WERI-Rb-1 (cell line): ENCODE results near the gene AVPR2.
A peak's percentile ranks its signal among the peaks of the same experiment; 100 is the strongest.

Experiments used
- DNase-seq: peaks from one replicate; pipeline ENCODE4 v3.0.0-alpha.2; 2020
- H3K27ac ChIP-seq: fragments of 250-450 bp; sonication (Bioruptor Pico); 2 replicates; pipeline ENCODE4 v1.5.1; 2020; ENCODE audit warnings: mild to moderate bottlenecking, moderate library complexity
- H3K27me3 ChIP-seq: fragments of 250-450 bp; sonication (Bioruptor Pico); 2 replicates; pipeline ENCODE4 v1.5.1; 2021; ENCODE audit warnings: mild to moderate bottlenecking, low read depth, moderate library complexity; ENCODE audit not compliant: insufficient read depth, severe bottlenecking
- H3K36me3 ChIP-seq: fragments of 250-450 bp; sonication (Bioruptor Pico); 2 replicates; pipeline ENCODE4 v1.5.1; 2020; ENCODE audit warnings: mild to moderate bottlenecking, moderate library complexity
- H3K4me3 ChIP-seq: 2 replicates; pipeline ENCODE4 v1.5.1; 2011; ENCODE audit warnings: low read depth, mild to moderate bottlenecking, control low read depth, low read length
- H3K9me3 ChIP-seq: fragments of 250-450 bp; sonication (Bioruptor Pico); 2 replicates; pipeline ENCODE4 v1.5.1; 2021; ENCODE audit warnings: mild to moderate bottlenecking, moderate library complexity; ENCODE audit not compliant: severe bottlenecking
- CTCF ChIP-seq: IDR thresholded peaks from 2 replicates; pipeline ENCODE4 v1.5.1; 2011; ENCODE audit warnings: low read depth, mild to moderate bottlenecking, control low read depth, inconsistent platforms, low read length

AVPR2 gene

GRCh38 chrX:153908219-153908860 is 3.9 kb downstream of the AVPR2 start:
- no peaks in the 10 kb centered on the region for H3K9me3 ChIP-seq
- no peak for DNase-seq

GRCh38 chrX:153909024-153909979 is 4.8 kb downstream of the AVPR2 start:
- H3K27ac ChIP-seq, result peak overlapping the region; percentile 40
- H3K4me3 ChIP-seq, result no peak overlapping the region
- DNase-seq, result peak; percentile 85
- no peaks in the 10 kb centered on the region for H3K9me3 ChIP-seq
- TF ChIP-seq CTCF, result no peak
- peaks cover 16% of the 10 kb centered on the region for H3K27me3 ChIP-seq
- H3K36me3 ChIP-seq, result no peaks in the 10 kb centered on the region; the same call in 1 of the 2 replicates

More at GRCh38 chrX:153908219-153908860, 3.9 kb downstream of the AVPR2 start:
- H3K27me3 ChIP-seq, result peaks cover 19% of the 10 kb centered on the region
- H3K27ac ChIP-seq, result no peak overlapping the region; the same call in 1 of the 2 replicates
- no peak for TF ChIP-seq CTCF
- H3K36me3 ChIP-seq, result no peaks in the 10 kb centered on the region; the same call in 1 of the 2 replicates
- H3K4me3 ChIP-seq, result no peak overlapping the region

GRCh38 chrX:153909980-153910360 is 5.5 kb downstream of the AVPR2 start:
- TF ChIP-seq CTCF, result no peak
- Histone ChIP-seq H3K9me3 (no peaks in the 10 kb centered on the region), H3K27me3 (peaks cover 22% of the 10 kb centered on the region), H3K4me3 (no peak overlapping the region), H3K36me3 (no peaks in the 10 kb centered on the region; the same call in 1 of the 2 replicates), H3K27ac (no peak overlapping the region)
- no peak for DNase-seq

GRCh38 chrX:153910446-153910845 is 6.0 kb downstream of the AVPR2 start:
- TF ChIP-seq CTCF, result no peak
- no peaks in the 10 kb centered on the region; the same call in 1 of the 2 replicates for H3K36me3 ChIP-seq
- H3K27me3 ChIP-seq, result peaks cover 22% of the 10 kb centered on the region

GRCh38 chrX:153911798-153912197 is 7.3 kb downstream of the AVPR2 start:
- no peak overlapping the region for H3K4me3 ChIP-seq
- H3K27ac ChIP-seq, result no peak overlapping the region
- H3K9me3 ChIP-seq, result no peaks in the 10 kb centered on the region
- DNase-seq, result no peak
- peaks cover 29% of the 10 kb centered on the region for H3K27me3 ChIP-seq
- H3K36me3 ChIP-seq, result no peaks in the 10 kb centered on the region; the same call in 1 of the 2 replicates
- TF ChIP-seq CTCF, result no peak

More at GRCh38 chrX:153910446-153910845, 6.0 kb downstream of the AVPR2 start:
- Histone ChIP-seq H3K27ac (no peak overlapping the region), H3K9me3 (no peaks in the 10 kb centered on the region), H3K4me3 (no peak overlapping the region)
- DNase-seq, result no peak
